Tibial artery (tissue), 4 donors: ENCODE results near the gene LTN1.

Experiments used
- DNase-seq, 2 donors: peaks; one replicate each; pipeline ENCODE4 v3.0.0-alpha.2; 2019
- H3K27ac ChIP-seq, 2 donors: fragments of 200-600 bp; sonication (generic) in 1 of 2; 1 replicate in 1 of 2; 2 replicates in 1 of 2; pipeline ENCODE4 v1.5.1; 2018 to 2019; ENCODE audit warnings: mild to moderate bottlenecking in 1 of 2
- H3K27me3 ChIP-seq, 2 donors: fragments of 200-600 bp; sonication (generic) in 1 of 2; one replicate each; pipeline versions ENCODE4 v1.5.1 to v1.6.0; 2016 to 2019
- H3K36me3 ChIP-seq, 3 donors: fragments of 200-600 bp; sonication (generic) in 2 of 3; one replicate each; pipeline ENCODE4 v1.5.1; 2016 to 2019; ENCODE audit warnings: mild to moderate bottlenecking in 2 of 3
- H3K4me1 ChIP-seq, 4 donors: fragments of 200-600 bp; sonication (generic) in 2 of 4; 1 replicate in 3 of 4; 2 replicates in 1 of 4; pipeline ENCODE4 v1.5.1; 2016 to 2019
- H3K4me3 ChIP-seq, 2 donors: fragments of 200-600 bp; sonication (generic) in 1 of 2; 1 replicate in 1 of 2; 2 replicates in 1 of 2; pipeline ENCODE4 v1.5.1; 2018 to 2019; ENCODE audit warnings: mild to moderate bottlenecking in 2 of 2
- H3K9me3 ChIP-seq, 3 donors: fragments of 200-600 bp; sonication (generic) in 1 of 3; one replicate each; pipeline ENCODE4 v1.5.1; 2016 to 2019
- intact Hi-C: fragments of 100-400 bp; cut with DNase I; formaldehyde crosslinking; loops from one replicate; pipeline ENCODE4 v1.15.0; 2023; ENCODE audit warnings: low total_unique reads
- TF ChIP-seq, protein P1 (sequence below), 2 experiments: fragments of 200-600 bp in 1 of 2; fragments of 450-650 bp in 1 of 2; IDR thresholded peaks; one replicate each; pipeline ENCODE4 v1.5.1; 2017 to 2019; ENCODE audit warnings: antibody characterized with exemption in 2 of 2, mild to moderate bottlenecking in 1 of 2, moderate library complexity in 1 of 2

Gene LTN1

DNA sequence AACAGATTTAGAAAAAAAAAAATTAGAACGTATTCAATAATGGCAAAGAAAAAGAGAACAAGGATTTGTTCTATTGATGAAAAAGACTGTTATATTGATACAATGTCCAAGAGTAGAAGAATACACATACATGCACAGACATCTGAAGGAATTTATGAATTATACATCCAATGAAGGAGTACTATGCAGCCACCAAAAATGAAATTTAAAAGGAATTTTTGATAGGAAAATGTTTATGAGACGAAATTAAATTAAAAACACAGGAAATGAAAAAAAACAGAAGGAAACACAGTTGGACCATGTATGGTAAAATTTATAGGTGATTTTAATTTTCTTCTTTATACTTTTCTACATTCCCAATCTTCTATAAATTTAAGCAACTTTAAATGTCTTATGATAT lies 110.3 kb downstream of the LTN1 start:
- Histone ChIP-seq H3K36me3 (peaks cover 19 to 23% (median 22%) of the 10 kb centered on the region in 3 donors), H3K27me3 (no peaks in the 10 kb centered on the region), H3K27ac (no peak overlapping the region), H3K9me3 (no peaks in the 10 kb centered on the region), H3K4me1 (peaks cover 0 to 24% (median 8%) of the 10 kb centered on the region in 4 donors), H3K4me3 (no peak overlapping the region)
- intact Hi-C loops = no loop called here
- TF ChIP-seq, protein P1, sequence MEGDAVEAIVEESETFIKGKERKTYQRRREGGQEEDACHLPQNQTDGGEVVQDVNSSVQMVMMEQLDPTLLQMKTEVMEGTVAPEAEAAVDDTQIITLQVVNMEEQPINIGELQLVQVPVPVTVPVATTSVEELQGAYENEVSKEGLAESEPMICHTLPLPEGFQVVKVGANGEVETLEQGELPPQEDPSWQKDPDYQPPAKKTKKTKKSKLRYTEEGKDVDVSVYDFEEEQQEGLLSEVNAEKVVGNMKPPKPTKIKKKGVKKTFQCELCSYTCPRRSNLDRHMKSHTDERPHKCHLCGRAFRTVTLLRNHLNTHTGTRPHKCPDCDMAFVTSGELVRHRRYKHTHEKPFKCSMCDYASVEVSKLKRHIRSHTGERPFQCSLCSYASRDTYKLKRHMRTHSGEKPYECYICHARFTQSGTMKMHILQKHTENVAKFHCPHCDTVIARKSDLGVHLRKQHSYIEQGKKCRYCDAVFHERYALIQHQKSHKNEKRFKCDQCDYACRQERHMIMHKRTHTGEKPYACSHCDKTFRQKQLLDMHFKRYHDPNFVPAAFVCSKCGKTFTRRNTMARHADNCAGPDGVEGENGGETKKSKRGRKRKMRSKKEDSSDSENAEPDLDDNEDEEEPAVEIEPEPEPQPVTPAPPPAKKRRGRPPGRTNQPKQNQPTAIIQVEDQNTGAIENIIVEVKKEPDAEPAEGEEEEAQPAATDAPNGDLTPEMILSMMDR (IDR thresholded peaks at IDR 0.05) = no peak
- no peak for DNase-seq
